ENCODE results near the gene SPDYE4.

The SPDYE4 gene

GRCh38 chr17:8726941-8727555 is 31.3 kb downstream of the SPDYE4 start:
- Histone ChIP-seq H3K27me3 (ENCODE audit: control insufficient read depth, insufficient read depth, low read length) (no peaks in the 10 kb centered on the region), H3K4me1 (no peaks in the 10 kb centered on the region), H2AFZ (no peak overlapping the region), H3K27ac (no peak overlapping the region), H3K4me2 (ENCODE audit: low read length) (no peak overlapping the region), H3K4me3 (ENCODE audit: low read depth, low read length) (no peak overlapping the region), H3K79me2 (no peaks in the 10 kb centered on the region), H3K9me3 (ENCODE audit: control insufficient read depth, low read length) (no peaks in the 10 kb centered on the region), H3K9ac (no peak overlapping the region), H3K36me3 (ENCODE audit: control insufficient read depth, insufficient read depth, low read length) (no peaks in the 10 kb centered on the region)
- TF ChIP-seq CTCF (IDR thresholded peaks at IDR 0.05), result no peak

- Histone ChIP-seq H3K36me3 (ENCODE audit: control insufficient read depth, insufficient read depth, low read length) (no peaks in the 10 kb centered on the region), H3K79me2 (no peaks in the 10 kb centered on the region), H3K9me3 (ENCODE audit: control insufficient read depth, low read length) (no peaks in the 10 kb centered on the region), H3K4me2 (ENCODE audit: low read length) (no peak overlapping the region), H3K4me1 (no peaks in the 10 kb centered on the region), H3K27ac (no peak overlapping the region), H3K27me3 (ENCODE audit: control insufficient read depth, insufficient read depth, low read length) (no peaks in the 10 kb centered on the region), H3K9ac (no peak overlapping the region), H2AFZ (no peak overlapping the region), H3K4me3 (ENCODE audit: low read depth, low read length) (no peak overlapping the region)
- TF ChIP-seq CTCF (IDR thresholded peaks at IDR 0.05), result no peak
These were observed 32.2 kb downstream of the SPDYE4 start for GRCh38 chr17:8725881-8726876.

GRCh38 chr17:8724451-8724850 is 33.9 kb downstream of the SPDYE4 start:
- Histone ChIP-seq H3K79me2 (no peaks in the 10 kb centered on the region), H3K9ac (no peak overlapping the region), H2AFZ (no peak overlapping the region), H3K27ac (no peak overlapping the region), H3K36me3 (ENCODE audit: control insufficient read depth, insufficient read depth, low read length) (no peaks in the 10 kb centered on the region), H3K4me3 (ENCODE audit: low read depth, low read length) (no peak overlapping the region), H3K4me2 (ENCODE audit: low read length) (no peak overlapping the region), H3K4me1 (no peaks in the 10 kb centered on the region), H3K27me3 (ENCODE audit: control insufficient read depth, insufficient read depth, low read length) (no peaks in the 10 kb centered on the region), H3K9me3 (ENCODE audit: control insufficient read depth, low read length) (no peaks in the 10 kb centered on the region)
- TF ChIP-seq CTCF (IDR thresholded peaks at IDR 0.05), result no peak

- Histone ChIP-seq H3K79me2 (no peaks in the 10 kb centered on the region), H3K36me3 (ENCODE audit: control insufficient read depth, insufficient read depth, low read length) (no peaks in the 10 kb centered on the region), H3K4me1 (no peaks in the 10 kb centered on the region), H3K9ac (no peak overlapping the region), H3K27me3 (ENCODE audit: control insufficient read depth, insufficient read depth, low read length) (no peaks in the 10 kb centered on the region), H2AFZ (no peak overlapping the region), H3K9me3 (ENCODE audit: control insufficient read depth, low read length) (no peaks in the 10 kb centered on the region), H3K27ac (no peak overlapping the region), H3K4me3 (ENCODE audit: low read depth, low read length) (no peak overlapping the region), H3K4me2 (ENCODE audit: low read length) (no peak overlapping the region)
- no peak for TF ChIP-seq CTCF (IDR thresholded peaks at IDR 0.05)
These were observed 37.8 kb downstream of the SPDYE4 start for GRCh38 chr17:8720596-8720995.

Measured in parathyroid adenoma (tissue), 2 donors.